Hypothalamus (tissue), 51 donors: ENCODE data around the gene ABCC8.
A peak's percentile ranks its signal among the peaks of the same experiment; 100 is the strongest.

Experiments used
- DNase-seq, 51 donors: peaks; one replicate each; lab custom pipeline; 2025; lab: John Stamatoyannopoulos, UW

ABCC8 gene

GRCh38 chr11:17389957-17390649 lies 86.5 kb downstream of the ABCC8 start:
- DNase-seq: peak in 1 of 51 donors; percentile 6

- DNase-seq: peak in 42 of 51 donors; percentile 22 to 85 (median 48)
Observed at GRCh38 chr11:17389211-17389956, 87.3 kb downstream of the ABCC8 start.

GRCh38 chr11:17388609-17389210 lies 87.9 kb downstream of the ABCC8 start, which contains the start of gene KCNJ11:
KCNJ11 (minus strand) TSS chr11:17388659; CDS start chr11:17388091, 568 bp downstream.
- peak in 4 of 51 donors; percentile 11 to 47 (median 38) for DNase-seq

- DNase-seq: no peak
Observed at GRCh38 chr11:17387811-17388210, 88.8 kb downstream of the ABCC8 start.

GRCh38 chr11:17387254-17387653 lies 89.4 kb downstream of the ABCC8 start:
- DNase-seq: no peak

- peak in 23 of 51 donors; percentile 4 to 57 (median 24) for DNase-seq
Observed at GRCh38 chr11:17386331-17387084, 90.1 kb downstream of the ABCC8 start.

- no peak for DNase-seq
Observed at GRCh38 chr11:17385926-17386325, 90.7 kb downstream of the ABCC8 start.

GRCh38 chr11:17385492-17385891 lies 91.2 kb downstream of the ABCC8 start:
- no peak for DNase-seq

- peak in 48 of 51 donors; percentile 3 to 86 (median 56) for DNase-seq
Observed at GRCh38 chr11:17384002-17384511, 92.6 kb downstream of the ABCC8 start.

GRCh38 chr11:17383461-17383860 lies 93.2 kb downstream of the ABCC8 start:
- DNase-seq: no peak

GRCh38 chr11:17382046-17382728 lies 94.5 kb downstream of the ABCC8 start:
- no peak for DNase-seq

GRCh38 chr11:17381156-17381555 lies 95.5 kb downstream of the ABCC8 start:
- DNase-seq: no peak

GRCh38 chr11:17379383-17380180 lies 97.1 kb downstream of the ABCC8 start:
- DNase-seq: no peak

GRCh38 chr11:17378655-17379054 lies 98.0 kb downstream of the ABCC8 start:
- no peak for DNase-seq

- no peak for DNase-seq
Observed at GRCh38 chr11:17376493-17376892, 100.2 kb downstream of the ABCC8 start.

- DNase-seq: no peak
Observed at GRCh38 chr11:17375547-17375946, 101.1 kb downstream of the ABCC8 start.

GRCh38 chr11:17371614-17372013 lies 105.0 kb downstream of the ABCC8 start:
- no peak for DNase-seq

GRCh38 chr11:17369684-17370243 lies 106.9 kb downstream of the ABCC8 start:
- no peak for DNase-seq

- no peak for DNase-seq
Observed at GRCh38 chr11:17369094-17369493, 107.6 kb downstream of the ABCC8 start.
